Urinary bladder (tissue), 4 donors: ENCODE results near the gene C6orf118. TPM values are rescaled to one million over a fixed set of nuclear protein-coding genes. Genes with fewer than 3 reads are reported as not detected.

Source experiments
- DNase-seq: peaks from one replicate; pipeline ENCODE4 v3.0.0-alpha.2; 2015; ENCODE audit errors: extremely low spot score
- H3K27ac ChIP-seq: one replicate; pipeline ENCODE4 v1.5.1; 2013; ENCODE audit warnings: low read depth, mild to moderate bottlenecking, moderate library complexity
- H3K36me3 ChIP-seq: one replicate; pipeline ENCODE4 v1.6.1; 2013; ENCODE audit warnings: mild to moderate bottlenecking, moderate library complexity; ENCODE audit not compliant: insufficient read depth
- H3K4me1 ChIP-seq: one replicate; pipeline ENCODE4 v1.6.1; 2013; ENCODE audit warnings: mild to moderate bottlenecking, moderate library complexity; ENCODE audit not compliant: insufficient read depth
- H3K4me3 ChIP-seq: one replicate; pipeline ENCODE4 v1.5.1; 2013; ENCODE audit warnings: low read depth, low read length
- WGBS: extraction: QIAGEN DNeasy Blood & Tissue Kit; methylation state at CpG from one replicate; pipeline ENCODE4 v1.1.7; 2013; 5-methylcytosine and 5-hydroxymethylcytosine counted together
- polyA plus RNA-seq: library from polyadenylated mRNA; stranded (reverse); fragments of 200-250 nt; gene quantifications from one replicate; pipeline ENCODE4 v1.2.3, GENCODE V29; 2013
- total RNA-seq: library from RNA; depleted of rRNA; stranded (reverse); fragments of >200 nt; gene quantifications from one replicate; pipeline ENCODE4 v1.2.3, GENCODE V29; 2014
- donor health status: healthy with polysubstance abuse.
- donor health status: healthy.

Gene C6orf118
- total RNA-seq = not detected
- not detected for polyA plus RNA-seq

GRCh38 chr6:165308926-165309731, at the start of gene C6orf118:
C6orf118 (minus strand) TSS chr6:165309605; CDS start chr6:165309586, 19 bp downstream.
- DNase-seq = peak; percentile 84
- WGBS = 7% methylated on average over 35 of the region's 35 CpGs
- H3K36me3 ChIP-seq = no peaks in the 10 kb centered on the region
- no peaks in the 10 kb centered on the region for H3K4me1 ChIP-seq
- H3K27ac ChIP-seq = no peak within 1 kb of the TSS
- peak within 1 kb of the TSS; percentile 30 for H3K4me3 ChIP-seq

GRCh38 chr6:165345700-165346099, 36.3 kb upstream of the C6orf118 start:
- Histone ChIP-seq H3K27ac (no peak overlapping the region), H3K36me3 (no peaks in the 10 kb centered on the region), H3K4me3 (no peak overlapping the region), H3K4me1 (no peaks in the 10 kb centered on the region)
- DNase-seq = no peak
- WGBS = 78% methylated on average over 4 of the region's 4 CpGs

- H3K27ac ChIP-seq = no peak overlapping the region
- no peak overlapping the region for H3K4me3 ChIP-seq
- no peaks in the 10 kb centered on the region for H3K36me3 ChIP-seq
- no peak for DNase-seq
- H3K4me1 ChIP-seq = no peaks in the 10 kb centered on the region
- 60% methylated on average over 5 of the region's 5 CpGs for WGBS
These were observed 31.1 kb upstream of the C6orf118 start for GRCh38 chr6:165340532-165340931.

- Histone ChIP-seq H3K4me1 (no peaks in the 10 kb centered on the region), H3K27ac (no peak overlapping the region), H3K4me3 (no peak overlapping the region), H3K36me3 (no peaks in the 10 kb centered on the region)
- DNase-seq = no peak
- WGBS = 79% methylated on average over 7 of the region's 7 CpGs
These were observed 16.2 kb upstream of the C6orf118 start for GRCh38 chr6:165325609-165326008.

DNA sequence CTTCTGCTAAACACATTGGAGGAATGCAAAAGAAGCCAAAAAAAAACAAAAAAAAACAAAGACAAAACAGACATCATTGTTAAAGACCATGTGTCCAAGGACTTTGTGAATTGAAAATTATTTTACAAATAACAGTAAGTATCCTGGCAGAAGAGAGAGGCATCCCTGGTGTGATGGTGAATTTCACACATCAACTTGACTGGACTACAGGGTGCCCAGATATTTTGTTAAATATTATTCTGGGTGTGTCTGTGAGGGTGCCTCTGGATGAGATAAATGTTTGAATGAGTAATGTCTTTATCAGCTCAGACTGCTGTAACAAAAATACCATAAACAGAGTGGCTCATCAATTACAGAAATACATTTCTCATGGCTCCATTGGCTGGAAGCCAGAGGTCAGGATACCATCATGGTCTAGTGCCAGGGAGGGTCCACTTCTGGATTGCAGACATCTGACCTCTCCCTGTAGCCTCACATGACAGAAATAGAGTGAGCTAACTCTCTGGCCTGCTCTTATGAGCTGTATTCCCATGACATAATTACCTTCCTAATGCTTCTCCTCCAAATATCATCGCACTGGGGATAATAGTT, 12.2 kb upstream of the C6orf118 start:
- Histone ChIP-seq H3K36me3 (no peaks in the 10 kb centered on the region), H3K27ac (no peak overlapping the region), H3K4me3 (no peak overlapping the region), H3K4me1 (no peaks in the 10 kb centered on the region)
- 85% methylated on average over 1 of the region's 1 CpG for WGBS
- no peak for DNase-seq

DNA sequence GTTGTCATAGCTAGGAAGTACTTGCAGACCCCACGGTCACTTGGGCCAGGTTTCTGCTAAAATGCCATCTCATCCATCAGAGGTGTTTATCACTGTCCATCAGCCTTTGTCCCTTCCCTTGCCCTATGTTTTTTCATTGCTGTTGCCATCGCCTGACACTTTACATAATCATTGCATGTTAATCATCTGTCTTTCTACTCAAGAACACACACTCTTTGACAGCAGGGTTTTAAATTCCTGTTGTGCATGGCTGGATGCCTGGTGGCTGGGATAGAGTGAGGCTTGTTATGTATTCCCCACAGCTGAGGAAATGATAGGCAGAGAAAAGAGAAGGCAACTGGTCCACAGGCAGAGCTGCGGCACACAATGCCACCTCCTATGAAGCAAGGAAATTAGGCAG, 11.7 kb upstream of the C6orf118 start:
- H3K4me1 ChIP-seq = no peaks in the 10 kb centered on the region
- 54% methylated on average over 3 of the region's 3 CpGs for WGBS
- H3K4me3 ChIP-seq = no peak overlapping the region
- no peak overlapping the region for H3K27ac ChIP-seq
- no peak for DNase-seq
- H3K36me3 ChIP-seq = no peaks in the 10 kb centered on the region

DNA sequence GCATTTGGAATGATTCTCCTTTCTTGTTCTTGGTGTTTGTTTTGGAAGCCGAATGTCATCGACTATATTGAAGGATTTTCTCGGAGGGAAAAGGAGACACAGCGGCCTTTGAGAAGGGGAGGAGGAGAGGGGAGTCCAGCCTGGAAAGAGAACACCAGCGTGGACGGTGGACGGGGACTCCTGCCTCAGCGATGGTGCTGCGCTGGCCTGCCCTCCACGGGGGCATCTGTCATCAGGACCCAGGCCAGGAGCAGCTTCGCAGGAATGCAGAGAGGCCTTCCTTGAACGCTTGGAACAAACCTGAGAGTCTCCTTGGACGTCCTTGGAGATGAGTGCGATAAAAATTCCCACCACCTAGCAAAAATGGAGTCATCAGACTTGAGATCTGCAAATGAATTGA, 8.3 kb upstream of the C6orf118 start:
- Histone ChIP-seq H3K4me1 (no peaks in the 10 kb centered on the region), H3K27ac (no peak overlapping the region), H3K36me3 (no peaks in the 10 kb centered on the region), H3K4me3 (no peak overlapping the region)
- no peak for DNase-seq
- no CpG with 5 or more reads among the region's 14 CpGs for WGBS

- 81% methylated on average over 3 of the region's 3 CpGs for WGBS
- Histone ChIP-seq H3K4me1 (no peaks in the 10 kb centered on the region), H3K27ac (no peak overlapping the region)
These were observed 2.5 kb downstream of the C6orf118 start for GRCh38 chr6:165306955-165307354.

GRCh38 chr6:165301372-165302246, 7.8 kb downstream of the C6orf118 start:
- no peak for DNase-seq
- H3K4me3 ChIP-seq = no peak overlapping the region
- no peak overlapping the region for H3K27ac ChIP-seq
- 94% methylated on average over 38 of the region's 38 CpGs for whole genome bisulfite sequencing
- H3K36me3 ChIP-seq = no peaks in the 10 kb centered on the region
- no peaks in the 10 kb centered on the region for H3K4me1 ChIP-seq

More at GRCh38 chr6:165306955-165307354, 2.5 kb downstream of the C6orf118 start:
- DNase-seq = no peak
- Histone ChIP-seq H3K4me3 (no peak overlapping the region), H3K36me3 (no peaks in the 10 kb centered on the region)

GRCh38 chr6:165300422-165300936, 8.9 kb downstream of the C6orf118 start:
- Histone ChIP-seq H3K36me3 (no peaks in the 10 kb centered on the region), H3K4me1 (no peaks in the 10 kb centered on the region), H3K27ac (no peak overlapping the region), H3K4me3 (no peak overlapping the region)
- WGBS = 71% methylated on average over 13 of the region's 13 CpGs
- DNase-seq = no peak

DNA sequence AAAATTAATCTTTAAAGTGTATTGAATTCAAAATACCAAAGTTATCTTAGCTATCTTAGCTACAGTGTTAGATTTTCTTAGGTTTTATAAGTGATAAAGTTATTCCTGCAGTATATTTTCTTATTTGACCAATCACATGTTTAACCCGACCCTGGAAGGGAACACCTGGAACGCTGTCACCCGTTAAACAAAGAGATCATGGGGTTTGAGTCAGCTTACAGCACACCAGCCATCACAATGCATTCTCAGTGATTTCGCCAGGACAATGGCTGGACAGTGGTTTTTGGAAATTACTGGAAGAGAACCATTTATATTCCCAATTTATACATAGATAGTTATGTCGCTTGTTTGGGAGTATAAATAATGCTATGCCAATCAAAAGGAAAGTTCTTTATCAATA, 10.5 kb downstream of the C6orf118 start:
- 85% methylated on average over 5 of the region's 5 CpGs for WGBS
- Histone ChIP-seq H3K4me1 (no peaks in the 10 kb centered on the region), H3K36me3 (no peaks in the 10 kb centered on the region), H3K27ac (no peak overlapping the region), H3K4me3 (no peak overlapping the region)
- no peak for DNase-seq

- WGBS = 83% methylated on average over 6 of the region's 6 CpGs
- no peak overlapping the region for H3K27ac ChIP-seq
- no peak for DNase-seq
- H3K4me3 ChIP-seq = no peak overlapping the region
- no peaks in the 10 kb centered on the region for H3K4me1 ChIP-seq
- no peaks in the 10 kb centered on the region for H3K36me3 ChIP-seq
These were observed 11.0 kb downstream of the C6orf118 start for GRCh38 chr6:165298402-165298801.

DNA sequence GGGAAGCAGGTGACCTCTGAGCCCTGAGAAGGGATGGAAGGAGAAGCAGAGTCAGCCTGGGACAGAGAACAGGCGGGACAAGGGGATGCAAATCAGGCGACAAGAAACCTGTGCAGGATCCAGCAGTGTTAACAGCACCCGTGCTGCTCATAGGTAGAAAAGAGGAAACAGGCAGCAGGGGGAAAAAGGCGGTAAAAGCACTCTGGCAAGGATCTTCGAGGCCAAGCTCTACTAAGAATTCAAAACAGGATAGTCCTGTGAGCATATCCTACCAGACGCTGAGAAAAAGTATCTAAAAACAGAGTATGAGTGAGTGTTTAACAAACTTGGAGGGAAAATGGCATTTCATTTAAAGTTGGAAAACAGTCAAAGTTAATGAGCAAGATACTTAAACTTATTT, 16.7 kb downstream of the C6orf118 start:
- H3K4me1 ChIP-seq = no peaks in the 10 kb centered on the region
- H3K27ac ChIP-seq = no peak overlapping the region
- WGBS = 80% methylated on average over 6 of the region's 6 CpGs
- no peak for DNase-seq
- no peak overlapping the region for H3K4me3 ChIP-seq
- H3K36me3 ChIP-seq = no peaks in the 10 kb centered on the region
